Upper lobe of left lung (tissue), 6 donors: ENCODE results near the gene TROAP. TPM values are rescaled to one million over a fixed set of nuclear protein-coding genes. Genes with fewer than 3 reads are reported as not detected.
A peak's percentile ranks its signal among the peaks of the same experiment; 100 is the strongest.

Experiments
- ATAC-seq, 2 donors: fragments of 200-7000 bp; cut with Tn5 transposase; one replicate each; pipeline ENCODE4 v1.9.1; 2022; ENCODE audit warnings: mild to moderate bottlenecking in 2 of 2, moderate library complexity in 2 of 2; ENCODE audit not compliant: low FRiP score in 2 of 2
- DNase-seq, 2 donors: peaks; one replicate each; pipeline ENCODE4 v3.0.0-alpha.2; 2019 to 2020
- H3K27ac ChIP-seq, 4 donors: fragments of 200-600 bp; sonication (generic); one replicate each; pipeline ENCODE4 v1.5.1; 2016 to 2019
- H3K27me3 ChIP-seq, 4 donors: fragments of 200-600 bp; sonication (generic); one replicate each; pipeline ENCODE4 v1.5.1; 2017 to 2019
- H3K36me3 ChIP-seq, 4 donors: fragments of 200-600 bp; sonication (generic); one replicate each; pipeline ENCODE4 v1.5.1; 2016 to 2019
- H3K4me1 ChIP-seq, 4 donors: fragments of 200-600 bp; sonication (generic); one replicate each; pipeline ENCODE4 v1.5.1; 2018 to 2019
- H3K4me3 ChIP-seq, 4 donors: fragments of 200-600 bp; sonication (generic); one replicate each; pipeline ENCODE4 v1.5.1; 2017 to 2019; ENCODE audit warnings: mild to moderate bottlenecking in 2 of 4, moderate library complexity in 1 of 4
- H3K9me3 ChIP-seq, 4 donors: fragments of 200-600 bp; sonication (generic); one replicate each; pipeline ENCODE4 v1.5.1; 2018 to 2019
- CTCF ChIP-seq, 6 experiments: fragments of 450-650 bp in 4 of 6; fragments of 200-600 bp in 2 of 6; sonication (generic) in 2 of 6; IDR thresholded peaks; one replicate each; pipeline ENCODE4 v1.5.1; 2016 to 2019; ENCODE audit warnings: antibody characterized with exemption in 6 of 6
- EP300 ChIP-seq, 4 donors: sonication (generic); formaldehyde crosslinking; IDR thresholded peaks; one replicate each; pipeline ENCODE4 v1.5.1; 2017; ENCODE audit warnings: antibody characterized with exemption in 4 of 4, control low read depth in 2 of 4
- POLR2A ChIP-seq, 4 donors: fragments of 450-650 bp; IDR thresholded peaks; one replicate each; pipeline ENCODE4 v1.5.1; 2016 to 2017; ENCODE audit warnings: antibody characterized with exemption in 4 of 4, mild to moderate bottlenecking in 2 of 4
- POLR2AphosphoS5 ChIP-seq, 2 donors: sonication (generic); formaldehyde crosslinking; IDR thresholded peaks; one replicate each; pipeline ENCODE4 v1.5.1; 2017; ENCODE audit warnings: antibody characterized with exemption in 2 of 2
- WGBS, 2 donors: methylation state at CpG; one replicate each; pipeline ENCODE4 v1.1.5; 2017 to 2018; 5-methylcytosine and 5-hydroxymethylcytosine counted together
- total RNA-seq, 6 donors: library from RNA; depleted of rRNA in 4 of 6; stranded (reverse); fragments of >200 nt in 4 of 6; gene quantifications; one replicate each; pipeline versions ENCODE4 v1.1.0 to v1.2.1, GENCODE V29; 2016 to 2021
- donor health status: DM: no; HTN: no; CAD: no; lungs with moderate emphysema.
- donor health status: DM: no; HTN: yes; CAD: no; lungs with severe emphysema.

Gene TROAP
- total RNA-seq, 6 donors from 2014 or later, result 0.86 to 3.3 (median 3.0) TPM; not detected in 2

- Histone ChIP-seq H3K36me3 (no peaks in the 10 kb centered on the region), H3K27ac (no peak overlapping the region), H3K27me3 (peaks cover 4 to 55% (median 35%) of the 10 kb centered on the region in 4 donors), H3K4me1 (peaks cover 36 to 46% (median 43%) of the 10 kb centered on the region in 4 donors), H3K9me3 (no peaks in the 10 kb centered on the region), H3K4me3 (no peak overlapping the region)
- 60 to 63% methylated on average over 6 of the region's 6 CpGs for WGBS, 2 donors
- DNase-seq (no peak), ATAC-seq (no peak)
- no peak for TF ChIP-seq POLR2A (IDR thresholded peaks at IDR 0.05)
- no peak for TF ChIP-seq POLR2AphosphoS5 (IDR thresholded peaks at IDR 0.05)
These were observed 17.2 kb downstream of the TROAP start for GRCh38 chr12:49340095-49340870.

GRCh38 chr12:49340971-49341776, 18.1 kb downstream of the TROAP start:
- H3K4me3 ChIP-seq, result no peak overlapping the region
- peaks cover 45 to 52% (median 50%) of the 10 kb centered on the region in 4 donors for H3K4me1 ChIP-seq
- ATAC-seq, result no peak
- no peaks in the 10 kb centered on the region for H3K36me3 ChIP-seq
- 49 to 54% methylated on average over 13 to 14 of the region's 14 CpGs for WGBS, 2 donors
- no peak overlapping the region for H3K27ac ChIP-seq
- no peak for TF ChIP-seq POLR2A (IDR thresholded peaks at IDR 0.05)
- peak in 1 of 2 donors; percentile 14 for DNase-seq
- peaks cover 4 to 55% (median 37%) of the 10 kb centered on the region in 4 donors for H3K27me3 ChIP-seq
- H3K9me3 ChIP-seq, result no peaks in the 10 kb centered on the region

GRCh38 chr12:49341777-49342065, 18.7 kb downstream of the TROAP start:
- 33 to 34% methylated on average over 13 to 21 of the region's 21 CpGs for WGBS, 2 donors
- Histone ChIP-seq H3K4me1 (peaks cover 45 to 53% (median 50%) of the 10 kb centered on the region in 4 donors), H3K27me3 (peaks cover 4 to 55% (median 37%) of the 10 kb centered on the region in 4 donors), H3K4me3 (peak overlapping the region in 3 of 4 donors; percentile 41 to 48 (median 43)), H3K27ac (no peak overlapping the region), H3K36me3 (no peaks in the 10 kb centered on the region), H3K9me3 (no peaks in the 10 kb centered on the region)
- ATAC-seq, result no peak
- DNase-seq, result peak; percentile 19 to 85
- no peak for TF ChIP-seq POLR2A (IDR thresholded peaks at IDR 0.05)
- no peak for TF ChIP-seq POLR2AphosphoS5 (IDR thresholded peaks at IDR 0.05)
- no peak for TF ChIP-seq CTCF (IDR thresholded peaks at IDR 0.05)
- no peak for TF ChIP-seq EP300 (IDR thresholded peaks at IDR 0.05)

- 4 to 12% methylated on average over 9 to 45 of the region's 58 CpGs for WGBS, 2 donors
- H3K27ac ChIP-seq, result peak overlapping the region in 1 of 4 donors; percentile 25
- H3K36me3 ChIP-seq, result no peaks in the 10 kb centered on the region
- TF ChIP-seq EP300 (IDR thresholded peaks at IDR 0.05) (no peak), CTCF (IDR thresholded peaks at IDR 0.05) (peak; percentile 75 to 85 (median 78)), POLR2AphosphoS5 (IDR thresholded peaks at IDR 0.05) (no peak)
- DNase-seq, result peak; percentile 81 to 89
- peaks cover 45 to 53% (median 50%) of the 10 kb centered on the region in 4 donors for H3K4me1 ChIP-seq
- peak overlapping the region in 3 of 4 donors; percentile 41 to 48 (median 43) for H3K4me3 ChIP-seq
- peak; percentile 66 to 71 for ATAC-seq
- H3K27me3 ChIP-seq, result peaks cover 4 to 55% (median 36%) of the 10 kb centered on the region in 4 donors
- no peaks in the 10 kb centered on the region for H3K9me3 ChIP-seq
These were observed 19.2 kb downstream of the TROAP start for GRCh38 chr12:49342066-49342913.

- WGBS, 2 donors, result 5 to 8% methylated on average over 13 to 20 of the region's 33 CpGs
- Histone ChIP-seq H3K4me1 (peaks cover 52 to 57% (median 57%) of the 10 kb centered on the region in 4 donors), H3K36me3 (no peaks in the 10 kb centered on the region), H3K4me3 (peak overlapping the region in 3 of 4 donors; percentile 41 to 48 (median 43)), H3K27me3 (peaks cover 4 to 55% (median 38%) of the 10 kb centered on the region in 4 donors), H3K27ac (peak overlapping the region in 1 of 4 donors; percentile 25), H3K9me3 (no peaks in the 10 kb centered on the region)
- TF ChIP-seq CTCF (IDR thresholded peaks at IDR 0.05), result no peak
- TF ChIP-seq POLR2A (IDR thresholded peaks at IDR 0.05), result no peak
- no peak for TF ChIP-seq POLR2AphosphoS5 (IDR thresholded peaks at IDR 0.05)
- TF ChIP-seq EP300 (IDR thresholded peaks at IDR 0.05), result no peak
- ATAC-seq (no peak), DNase-seq (peak; percentile 17 to 87)
These were observed 20.1 kb downstream of the TROAP start for GRCh38 chr12:49342914-49343731.
